Brain microvascular endothelial cell (primary cell): Measurements from ENCODE around the gene BMAL2.

Experiments
- DNase-seq: peaks from one replicate; pipeline ENCODE4 v3.0.0-alpha.2; 2020
- H3K27ac ChIP-seq: fragments of 250-450 bp; sonication (Bioruptor Pico); 2 replicates; pipeline ENCODE4 v1.5.1; 2020; ENCODE audit warnings: mild to moderate bottlenecking, moderate library complexity
- H3K27me3 ChIP-seq: fragments of 250-450 bp; sonication (Bioruptor Pico); replicated peaks from 2 replicates; pipeline ENCODE4 v1.5.1; 2020; ENCODE audit warnings: mild to moderate bottlenecking
- H3K36me3 ChIP-seq: fragments of 250-450 bp; sonication (Bioruptor Pico); replicated peaks from 2 replicates; pipeline ENCODE4 v1.5.1; 2020; ENCODE audit warnings: mild to moderate bottlenecking
- H3K4me3 ChIP-seq: 2 replicates; pipeline ENCODE4 v1.5.1; 2011; ENCODE audit warnings: low read depth, mild to moderate bottlenecking, control low read depth, low read length, moderate library complexity
- in situ Hi-C: cut with HindIII; loops from 2 replicates; pipeline ENCODE4 v1.10.0; 2017; ENCODE audit warnings: low sequenced_read_pairs, low pct_ligation_motif_present
- TF ChIP-seq, protein P1 (sequence below): IDR thresholded peaks from 2 replicates; pipeline ENCODE4 v1.5.1; 2011; ENCODE audit warnings: low read depth, mild to moderate bottlenecking, moderate library complexity, low read length, control low read depth, inconsistent platforms; ENCODE audit errors: missing control alignments

Gene BMAL2

GRCh38 chr12:27334042-27334720, 1.5 kb downstream of the BMAL2 start:
- in situ Hi-C loops: no loop called here
- no peaks in the 10 kb centered on the region for H3K27me3 ChIP-seq
- DNase-seq: no peak
- H3K27ac ChIP-seq: no peak overlapping the region
- peak overlapping the region; percentile 71 for H3K4me3 ChIP-seq
- H3K36me3 ChIP-seq: no peaks in the 10 kb centered on the region
- TF ChIP-seq, protein P1, sequence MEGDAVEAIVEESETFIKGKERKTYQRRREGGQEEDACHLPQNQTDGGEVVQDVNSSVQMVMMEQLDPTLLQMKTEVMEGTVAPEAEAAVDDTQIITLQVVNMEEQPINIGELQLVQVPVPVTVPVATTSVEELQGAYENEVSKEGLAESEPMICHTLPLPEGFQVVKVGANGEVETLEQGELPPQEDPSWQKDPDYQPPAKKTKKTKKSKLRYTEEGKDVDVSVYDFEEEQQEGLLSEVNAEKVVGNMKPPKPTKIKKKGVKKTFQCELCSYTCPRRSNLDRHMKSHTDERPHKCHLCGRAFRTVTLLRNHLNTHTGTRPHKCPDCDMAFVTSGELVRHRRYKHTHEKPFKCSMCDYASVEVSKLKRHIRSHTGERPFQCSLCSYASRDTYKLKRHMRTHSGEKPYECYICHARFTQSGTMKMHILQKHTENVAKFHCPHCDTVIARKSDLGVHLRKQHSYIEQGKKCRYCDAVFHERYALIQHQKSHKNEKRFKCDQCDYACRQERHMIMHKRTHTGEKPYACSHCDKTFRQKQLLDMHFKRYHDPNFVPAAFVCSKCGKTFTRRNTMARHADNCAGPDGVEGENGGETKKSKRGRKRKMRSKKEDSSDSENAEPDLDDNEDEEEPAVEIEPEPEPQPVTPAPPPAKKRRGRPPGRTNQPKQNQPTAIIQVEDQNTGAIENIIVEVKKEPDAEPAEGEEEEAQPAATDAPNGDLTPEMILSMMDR: no peak

GRCh38 chr12:27334721-27335082, 2.1 kb downstream of the BMAL2 start:
- in situ Hi-C loops: no loop called here
- Histone ChIP-seq H3K27ac (no peak overlapping the region), H3K4me3 (no peak overlapping the region), H3K27me3 (no peaks in the 10 kb centered on the region), H3K36me3 (no peaks in the 10 kb centered on the region)
- TF ChIP-seq, protein P1: no peak
- no peak for DNase-seq

GRCh38 chr12:27335364-27336281, 3.0 kb downstream of the BMAL2 start:
- in situ Hi-C loops: no loop called here
- no peak for DNase-seq
- Histone ChIP-seq H3K36me3 (no peaks in the 10 kb centered on the region), H3K4me3 (no peak overlapping the region), H3K27me3 (no peaks in the 10 kb centered on the region), H3K27ac (no peak overlapping the region)
- TF ChIP-seq, protein P1: no peak

GRCh38 chr12:27336282-27336653, 3.6 kb downstream of the BMAL2 start:
- no peak overlapping the region for H3K4me3 ChIP-seq
- no peaks in the 10 kb centered on the region for H3K36me3 ChIP-seq
- no peak for DNase-seq
- H3K27me3 ChIP-seq: no peaks in the 10 kb centered on the region
- TF ChIP-seq, protein P1: no peak
- H3K27ac ChIP-seq: no peak overlapping the region
- in situ Hi-C loops: no loop called here

GRCh38 chr12:27337376-27337775, 4.7 kb downstream of the BMAL2 start:
- H3K36me3 ChIP-seq: no peaks in the 10 kb centered on the region
- no peaks in the 10 kb centered on the region for H3K27me3 ChIP-seq
- H3K27ac ChIP-seq: no peak overlapping the region
- in situ Hi-C loops: no loop called here
- DNase-seq: no peak
- no peak overlapping the region for H3K4me3 ChIP-seq
- TF ChIP-seq, protein P1: no peak
